Large intestine (tissue), 12 donors: ENCODE results near the gene ZNF561. TPM values are rescaled to one million over a fixed set of nuclear protein-coding genes. Genes with fewer than 3 reads are reported as not detected.
"Not testable (repeated sequence)": the region's sequence is repeated elsewhere in the genome, so short reads cannot be mapped to it uniquely, and the experiment has no call there.

Source experiments
- DNase-seq, 2 donors: peaks; one replicate each; pipeline versions ENCODE4 v3.0.0 to v3.0.0-alpha.2; 2013
- H3K27ac ChIP-seq: one replicate; pipeline ENCODE4 v1.5.1; 2013; ENCODE audit warnings: low read length
- H3K27me3 ChIP-seq: 2 replicates; pipeline ENCODE4 v1.6.1; 2013; ENCODE audit warnings: low read length; ENCODE audit not compliant: control insufficient read depth, insufficient read depth
- H3K36me3 ChIP-seq: 2 replicates; pipeline ENCODE4 v1.6.1; 2013; ENCODE audit warnings: low read length; ENCODE audit not compliant: control insufficient read depth, insufficient read depth
- H3K4me1 ChIP-seq: one replicate; pipeline ENCODE4 v1.6.1; 2013; ENCODE audit warnings: low read length; ENCODE audit not compliant: control insufficient read depth, insufficient read depth
- H3K4me3 ChIP-seq: one replicate; pipeline ENCODE4 v1.5.1; 2013; ENCODE audit warnings: low read length
- H3K9me3 ChIP-seq: one replicate; pipeline ENCODE4 v1.6.1; 2013; ENCODE audit warnings: mild to moderate bottlenecking, low read depth, low read length, moderate library complexity; ENCODE audit not compliant: control insufficient read depth
- WGBS: methylation state at CpG from one replicate; pipeline ENCODE4 v1.1.5; 2013; ENCODE audit warnings: low lambda C conversion rate; ENCODE audit not compliant: insufficient coverage; 5-methylcytosine and 5-hydroxymethylcytosine counted together
- long read RNA-seq, 11 donors: transcript quantifications; one replicate each; lab custom pipeline, GENCODE V29; 2026
- polyA plus RNA-seq: library from polyadenylated mRNA; unstranded; fragments of 120-200 nt; gene quantifications from one replicate; pipeline ENCODE4 v1.2.1, GENCODE V29; 2013

The ZNF561 gene
- 39.6 TPM for polyA plus RNA-seq
- long read RNA-seq, donor 1, full-length matches to known transcripts: 2 of 2 reads
- long read RNA-seq, donor 1, partial matches to known transcripts: 0 of 2 reads
- long read RNA-seq, donor 1, other reads (novel, unspliced or antisense): 0 of 2 reads
- long read RNA-seq, donor 2, full-length matches to known transcripts: 7 of 7 reads
- long read RNA-seq, donor 2, partial matches to known transcripts: 0 of 7 reads
- long read RNA-seq, donor 2, other reads (novel, unspliced or antisense): 0 of 7 reads
- long read RNA-seq, donor 3: 0 reads
- long read RNA-seq, donor 4, full-length matches to known transcripts: 2 of 2 reads
- long read RNA-seq, donor 4, partial matches to known transcripts: 0 of 2 reads
- long read RNA-seq, donor 4, other reads (novel, unspliced or antisense): 0 of 2 reads
- long read RNA-seq, donor 5, full-length matches to known transcripts: 3 of 3 reads
- long read RNA-seq, donor 5, partial matches to known transcripts: 0 of 3 reads
- long read RNA-seq, donor 5, other reads (novel, unspliced or antisense): 0 of 3 reads
- long read RNA-seq, donor 6, full-length matches to known transcripts: 2 of 2 reads
- long read RNA-seq, donor 6, partial matches to known transcripts: 0 of 2 reads
- long read RNA-seq, donor 6, other reads (novel, unspliced or antisense): 0 of 2 reads
- long read RNA-seq, donor 7, full-length matches to known transcripts: 1 of 8 reads
- long read RNA-seq, donor 7, partial matches to known transcripts: 7 of 8 reads
- long read RNA-seq, donor 7, other reads (novel, unspliced or antisense): 0 of 8 reads
- long read RNA-seq, donor 8, full-length matches to known transcripts: 7 of 7 reads
- long read RNA-seq, donor 8, partial matches to known transcripts: 0 of 7 reads
- long read RNA-seq, donor 8, other reads (novel, unspliced or antisense): 0 of 7 reads
- long read RNA-seq, donor 9, full-length matches to known transcripts: 6 of 6 reads
- long read RNA-seq, donor 9, partial matches to known transcripts: 0 of 6 reads
- long read RNA-seq, donor 9, other reads (novel, unspliced or antisense): 0 of 6 reads
- long read RNA-seq, donor 10, full-length matches to known transcripts: 4 of 10 reads
- long read RNA-seq, donor 10, partial matches to known transcripts: 0 of 10 reads
- long read RNA-seq, donor 10, other reads (novel, unspliced or antisense): 6 of 10 reads
- long read RNA-seq, donor 11, full-length matches to known transcripts: 4 of 4 reads
- long read RNA-seq, donor 11, partial matches to known transcripts: 0 of 4 reads
- long read RNA-seq, donor 11, other reads (novel, unspliced or antisense): 0 of 4 reads

GRCh38 chr19:9621156-9622037 is at the start of gene ZNF561:
Gene ZNF561, minus strand, starts transcription at chr19:9621232. Its CDS starts 1,776 bp downstream, at chr19:9619456.
- H3K4me1 ChIP-seq: no peaks in the 10 kb centered on the region
- peak; percentile 81 to 92 for DNase-seq
- no peaks in the 10 kb centered on the region for H3K27me3 ChIP-seq
- peaks cover 2% of the 10 kb centered on the region for H3K9me3 ChIP-seq
- no CpG with 5 or more reads among the region's 33 CpGs for whole genome bisulfite sequencing
- peak within 1 kb of the TSS; percentile 95 for H3K27ac ChIP-seq
- H3K4me3 ChIP-seq: peak within 1 kb of the TSS; percentile 94
- peaks cover 25% of the 10 kb centered on the region for H3K36me3 ChIP-seq

GRCh38 chr19:9668544-9668943 is 47.5 kb upstream of the ZNF561 start:
- DNase-seq: no peak
- H3K27me3 ChIP-seq: no peaks in the 10 kb centered on the region
- H3K9me3 ChIP-seq: peaks cover 41% of the 10 kb centered on the region
- peaks cover 20% of the 10 kb centered on the region for H3K36me3 ChIP-seq
- H3K27ac ChIP-seq: no peak overlapping the region
- WGBS: no CpG with 5 or more reads among the region's 2 CpGs
- no peak overlapping the region for H3K4me3 ChIP-seq
- no peaks in the 10 kb centered on the region for H3K4me1 ChIP-seq

- Histone ChIP-seq H3K27ac (no peak overlapping the region), H3K27me3 (no peaks in the 10 kb centered on the region), H3K4me1 (no peaks in the 10 kb centered on the region), H3K9me3 (peaks cover 37% of the 10 kb centered on the region), H3K36me3 (peaks cover 20% of the 10 kb centered on the region), H3K4me3 (no peak overlapping the region)
- 100% methylated on average over 2 of the region's 3 CpGs for WGBS
- DNase-seq: no peak
These were observed 46.9 kb upstream of the ZNF561 start for GRCh38 chr19:9667898-9668297.

GRCh38 chr19:9658769-9659168 is 37.7 kb upstream of the ZNF561 start:
- Histone ChIP-seq H3K4me3 (no peak overlapping the region), H3K36me3 (peaks cover 44% of the 10 kb centered on the region), H3K4me1 (no peaks in the 10 kb centered on the region), H3K27ac (no peak overlapping the region), H3K27me3 (no peaks in the 10 kb centered on the region), H3K9me3 (peaks cover 31% of the 10 kb centered on the region)
- no peak for DNase-seq
- WGBS: 100% methylated on average over 1 of the region's 2 CpGs

- peaks cover 63% of the 10 kb centered on the region for H3K36me3 ChIP-seq
These were observed 32.1 kb upstream of the ZNF561 start for GRCh38 chr19:9653066-9653555.

GRCh38 chr19:9651464-9651863 is 30.4 kb upstream of the ZNF561 start:
- not testable (repeated sequence) for H3K4me1 ChIP-seq, H3K4me3 ChIP-seq, H3K27ac ChIP-seq, DNase-seq, H3K27me3 ChIP-seq
- Histone ChIP-seq H3K9me3 (peaks cover 47% of the 10 kb centered on the region), H3K36me3 (peaks cover 58% of the 10 kb centered on the region)
- WGBS: 100% methylated on average over 1 of the region's 3 CpGs

More at GRCh38 chr19:9653066-9653555, 32.1 kb upstream of the ZNF561 start:
- not testable (repeated sequence) for H3K27me3 ChIP-seq, DNase-seq, H3K27ac ChIP-seq, H3K4me3 ChIP-seq, H3K4me1 ChIP-seq
- H3K9me3 ChIP-seq: peaks cover 42% of the 10 kb centered on the region
- WGBS: 89% methylated on average over 1 of the region's 5 CpGs

- 90% methylated on average over 4 of the region's 5 CpGs for WGBS
- no peak for DNase-seq
- Histone ChIP-seq H3K9me3 (peaks cover 40% of the 10 kb centered on the region), H3K27me3 (no peaks in the 10 kb centered on the region), H3K4me1 (no peaks in the 10 kb centered on the region), H3K27ac (no peak overlapping the region), H3K36me3 (peaks cover 46% of the 10 kb centered on the region), H3K4me3 (no peak overlapping the region)
These were observed 29.3 kb upstream of the ZNF561 start for GRCh38 chr19:9650345-9650744.

GRCh38 chr19:9645472-9645871 is 24.4 kb upstream of the ZNF561 start:
- DNase-seq: no peak
- H3K36me3 ChIP-seq: peaks cover 18% of the 10 kb centered on the region
- WGBS: 71% methylated on average over 1 of the region's 1 CpG

GRCh38 chr19:9644472-9644871 is 23.4 kb upstream of the ZNF561 start:
- no peaks in the 10 kb centered on the region for H3K4me1 ChIP-seq
- DNase-seq: no peak
- no CpG with 5 or more reads among the region's 4 CpGs for WGBS
- H3K27ac ChIP-seq: no peak overlapping the region
- peaks cover 10% of the 10 kb centered on the region for H3K9me3 ChIP-seq
- no peak overlapping the region for H3K4me3 ChIP-seq
- peaks cover 14% of the 10 kb centered on the region for H3K36me3 ChIP-seq
- no peaks in the 10 kb centered on the region for H3K27me3 ChIP-seq

More at GRCh38 chr19:9645472-9645871, 24.4 kb upstream of the ZNF561 start:
- H3K4me1 ChIP-seq: no peaks in the 10 kb centered on the region
- peaks cover 14% of the 10 kb centered on the region for H3K9me3 ChIP-seq
- H3K27ac ChIP-seq: no peak overlapping the region
- no peak overlapping the region for H3K4me3 ChIP-seq
- H3K27me3 ChIP-seq: no peaks in the 10 kb centered on the region
